Panc1 (cell line): ENCODE data around the gene CHST12. TPM values are rescaled to one million over a fixed set of nuclear protein-coding genes. Genes with fewer than 3 reads are reported as not detected.

Source experiments
- ATAC-seq: fragments of 200-7000 bp; cut with Tn5 transposase; 2 replicates; pipeline ENCODE4 v1.9.1; 2020; ENCODE audit warnings: mild to moderate bottlenecking, moderate library complexity
- BruUV-seq: library from RNA; stranded (reverse); fragments of 400-500 nt; replicated peaks from 2 replicates; lab custom pipeline; 2021; lab: Mats Ljungman, UMichigan
- CTCF ChIA-PET: fragments of 300-600 bp; sonication (Branson Sonifier 250); formaldehyde crosslinking; loops from one replicate; lab custom pipeline; 2022; ENCODE audit warnings: antibody characterized with exemption; lab: Charles Lee
- POLR2A ChIA-PET: fragments of 300-600 bp; sonication (Branson Sonifier 250); formaldehyde crosslinking; loops from one replicate; lab custom pipeline; 2022; ENCODE audit warnings: antibody characterized with exemption; lab: Charles Lee
- DNase-seq: peaks from one replicate; pipeline ENCODE4 v3.0.0-alpha.2; 2010; ENCODE audit warnings: low read depth, low spot score
- H3K27ac ChIP-seq: 2 replicates; pipeline ENCODE4 v1.5.1; 2011; ENCODE audit warnings: mild to moderate bottlenecking, low read length, inconsistent platforms
- H3K27me3 ChIP-seq: fragments of 200-500 bp; sonication (Bioruptor generic); 2 replicates; pipeline ENCODE4 v1.6.0; 2014; ENCODE audit warnings: low read length, inconsistent platforms; ENCODE audit not compliant: control insufficient read depth, insufficient read depth
- H3K36me3 ChIP-seq: fragments of 200-500 bp; sonication (Bioruptor generic); 2 replicates; pipeline ENCODE4 v1.5.1; 2014; ENCODE audit warnings: inconsistent platforms, mild to moderate bottlenecking, low read length, moderate library complexity; ENCODE audit not compliant: control insufficient read depth, insufficient read depth
- H3K4me1 ChIP-seq: 2 replicates; pipeline ENCODE4 v1.5.1; 2011; ENCODE audit warnings: inconsistent platforms, mild to moderate bottlenecking, low read length, moderate library complexity; ENCODE audit not compliant: control insufficient read depth, insufficient read depth
- H3K4me3 ChIP-seq, 2 experiments: 2 replicates each; pipeline ENCODE4 v1.5.1; 2011 to 2012; ENCODE audit warnings: low read depth in 2 of 2, low read length in 2 of 2, mild to moderate bottlenecking in 2 of 2, inconsistent platforms in 1 of 2, moderate library complexity in 1 of 2
- H3K9me3 ChIP-seq: fragments of 200-500 bp; sonication (Bioruptor generic); 2 replicates; pipeline ENCODE4 v1.5.1; 2014; ENCODE audit warnings: low read depth, mild to moderate bottlenecking, inconsistent platforms, low read length, moderate library complexity; ENCODE audit not compliant: control insufficient read depth, insufficient read depth
- POLR2AphosphoS5 ChIP-seq: IDR thresholded peaks from 2 replicates; pipeline ENCODE4 v1.6.1; 2012; ENCODE audit warnings: mild to moderate bottlenecking, low read depth, low read length, moderate library complexity
- SIN3A ChIP-seq: IDR thresholded peaks from 2 replicates; pipeline ENCODE4 v1.6.1; 2012; ENCODE audit warnings: low read depth, mild to moderate bottlenecking, low read length, moderate library complexity, borderline replicate concordance; ENCODE audit not compliant: insufficient read depth
- TCF7L2 ChIP-seq: IDR thresholded peaks from 2 replicates; pipeline ENCODE4 v1.6.1; 2011; ENCODE audit warnings: mild to moderate bottlenecking, low read depth, low read length, inconsistent platforms
- in situ Hi-C: cut with HindIII; loops from 2 replicates; pipeline ENCODE4 v1.10.0; 2016; ENCODE audit warnings: low sequenced_read_pairs, low pct_unique_long_range_greater_than_20kb
- intact Hi-C: fragments of 100-400 bp; cut with micrococcal nuclease; formaldehyde crosslinking; loops from one replicate; pipeline ENCODE4 v1.10.0; 2022; ENCODE audit not compliant: unreplicated experiment
- total RNA-seq: library from RNA; stranded (reverse); gene quantifications from one replicate; pipeline ENCODE4 v1.2.1, GENCODE V29; 2021; ENCODE audit not compliant: unreplicated experiment
- TF ChIP-seq, protein P1 (sequence below), 2 experiments: IDR thresholded peaks; 2 replicates each; pipeline ENCODE4 v1.6.1; 2011 to 2012; ENCODE audit warnings: low read depth in 2 of 2, control low read depth in 1 of 2, low read length in 1 of 2, mild to moderate bottlenecking in 1 of 2, moderate library complexity in 1 of 2; ENCODE audit not compliant: insufficient read depth in 1 of 2
- TF ChIP-seq, protein P2 (sequence below): fragments of 450-650 bp; IDR thresholded peaks from 2 replicates; pipeline ENCODE4 v1.5.1; 2017; ENCODE audit warnings: mild to moderate bottlenecking

Gene CHST12
- total RNA-seq, 1 experiment from 2014 or later: 48.3 TPM

DNA sequence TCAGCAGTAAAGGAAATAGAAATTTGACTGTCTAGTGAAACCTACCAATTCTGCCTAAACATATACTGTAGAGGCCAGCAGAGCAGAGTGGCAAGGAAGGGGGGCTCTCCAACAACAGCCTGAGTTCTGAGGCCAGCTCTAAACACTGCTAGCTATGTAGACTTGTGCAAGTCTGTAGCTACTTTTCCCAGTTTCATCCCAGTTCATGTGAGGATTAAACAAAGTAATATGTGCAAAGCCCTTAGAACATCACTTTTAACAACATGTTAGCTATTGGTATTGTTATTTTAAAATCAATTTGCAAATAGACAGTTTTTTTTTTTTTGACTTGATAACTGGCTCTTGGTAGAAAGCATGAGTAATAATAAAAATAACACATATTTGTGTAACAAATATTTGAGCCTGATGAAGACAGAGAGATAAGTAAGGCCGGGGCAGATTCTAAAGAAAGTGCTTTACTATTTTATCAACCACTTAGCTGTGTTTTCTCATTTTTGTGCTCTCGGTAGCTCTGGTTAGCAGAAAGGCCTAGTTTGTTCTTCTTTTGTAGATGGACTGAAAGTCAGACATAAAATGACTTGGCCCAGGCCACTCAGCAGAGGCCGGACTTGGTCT lies 9.3 kb downstream of the CHST12 start:
- DNase-seq (no peak), ATAC-seq (peak; percentile 49; the same call in 1 of the 2 replicates)
- Histone ChIP-seq H3K27me3 (no peaks in the 10 kb centered on the region), H3K36me3 (no peaks in the 10 kb centered on the region), H3K27ac (no peak overlapping the region), H3K4me3 (no peak overlapping the region), H3K9me3 (no peaks in the 10 kb centered on the region), H3K4me1 (peaks cover 13% of the 10 kb centered on the region)
- CTCF ChIA-PET: interaction anchor here (0.7 to 1.0 kb wide), 3 partner anchors 19 to 57 kb away, joined by 3 to 8 read pairs (median 4); no protein-coding TSS in a partner anchor
- intact Hi-C loops (no loop called here), in situ Hi-C loops (no loop called here)
- TF ChIP-seq, protein P1, sequence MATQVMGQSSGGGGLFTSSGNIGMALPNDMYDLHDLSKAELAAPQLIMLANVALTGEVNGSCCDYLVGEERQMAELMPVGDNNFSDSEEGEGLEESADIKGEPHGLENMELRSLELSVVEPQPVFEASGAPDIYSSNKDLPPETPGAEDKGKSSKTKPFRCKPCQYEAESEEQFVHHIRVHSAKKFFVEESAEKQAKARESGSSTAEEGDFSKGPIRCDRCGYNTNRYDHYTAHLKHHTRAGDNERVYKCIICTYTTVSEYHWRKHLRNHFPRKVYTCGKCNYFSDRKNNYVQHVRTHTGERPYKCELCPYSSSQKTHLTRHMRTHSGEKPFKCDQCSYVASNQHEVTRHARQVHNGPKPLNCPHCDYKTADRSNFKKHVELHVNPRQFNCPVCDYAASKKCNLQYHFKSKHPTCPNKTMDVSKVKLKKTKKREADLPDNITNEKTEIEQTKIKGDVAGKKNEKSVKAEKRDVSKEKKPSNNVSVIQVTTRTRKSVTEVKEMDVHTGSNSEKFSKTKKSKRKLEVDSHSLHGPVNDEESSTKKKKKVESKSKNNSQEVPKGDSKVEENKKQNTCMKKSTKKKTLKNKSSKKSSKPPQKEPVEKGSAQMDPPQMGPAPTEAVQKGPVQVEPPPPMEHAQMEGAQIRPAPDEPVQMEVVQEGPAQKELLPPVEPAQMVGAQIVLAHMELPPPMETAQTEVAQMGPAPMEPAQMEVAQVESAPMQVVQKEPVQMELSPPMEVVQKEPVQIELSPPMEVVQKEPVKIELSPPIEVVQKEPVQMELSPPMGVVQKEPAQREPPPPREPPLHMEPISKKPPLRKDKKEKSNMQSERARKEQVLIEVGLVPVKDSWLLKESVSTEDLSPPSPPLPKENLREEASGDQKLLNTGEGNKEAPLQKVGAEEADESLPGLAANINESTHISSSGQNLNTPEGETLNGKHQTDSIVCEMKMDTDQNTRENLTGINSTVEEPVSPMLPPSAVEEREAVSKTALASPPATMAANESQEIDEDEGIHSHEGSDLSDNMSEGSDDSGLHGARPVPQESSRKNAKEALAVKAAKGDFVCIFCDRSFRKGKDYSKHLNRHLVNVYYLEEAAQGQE (IDR thresholded peaks at IDR 0.05; ENCODE audit: insufficient read depth in 1 of 2, low read depth in 2 of 2, low read length in 1 of 2): no peak
- TF ChIP-seq POLR2AphosphoS5: no peak
- TF ChIP-seq SIN3A: no peak
- BruUV-seq: no TSS peak
- POLR2A ChIA-PET: no interaction called here

DNA sequence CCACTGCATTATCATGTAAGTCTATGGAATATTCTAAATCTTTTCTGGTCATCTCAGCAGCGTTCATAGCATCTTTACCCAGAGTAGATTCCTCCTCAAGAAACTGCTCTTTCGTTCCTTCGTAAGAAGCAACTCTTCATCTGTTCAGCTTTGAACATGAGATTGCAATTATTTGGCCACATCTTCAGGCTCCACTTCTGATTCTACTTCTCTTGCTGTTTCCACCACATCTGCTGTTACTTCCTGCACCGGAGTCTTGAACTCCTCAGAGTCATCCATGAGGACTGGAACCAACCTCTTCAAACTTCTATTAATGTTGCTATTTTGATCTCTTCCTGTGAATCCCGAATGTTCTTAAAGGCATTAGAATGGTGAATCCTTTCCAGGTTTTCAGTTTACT lies 12.7 kb downstream of the CHST12 start:
- TF ChIP-seq, protein P1 (IDR thresholded peaks at IDR 0.05; ENCODE audit: insufficient read depth in 1 of 2, low read depth in 2 of 2, low read length in 1 of 2): no peak
- TF ChIP-seq TCF7L2 (no peak), POLR2AphosphoS5 (no peak), SIN3A (no peak)
- TF ChIP-seq, protein P2, sequence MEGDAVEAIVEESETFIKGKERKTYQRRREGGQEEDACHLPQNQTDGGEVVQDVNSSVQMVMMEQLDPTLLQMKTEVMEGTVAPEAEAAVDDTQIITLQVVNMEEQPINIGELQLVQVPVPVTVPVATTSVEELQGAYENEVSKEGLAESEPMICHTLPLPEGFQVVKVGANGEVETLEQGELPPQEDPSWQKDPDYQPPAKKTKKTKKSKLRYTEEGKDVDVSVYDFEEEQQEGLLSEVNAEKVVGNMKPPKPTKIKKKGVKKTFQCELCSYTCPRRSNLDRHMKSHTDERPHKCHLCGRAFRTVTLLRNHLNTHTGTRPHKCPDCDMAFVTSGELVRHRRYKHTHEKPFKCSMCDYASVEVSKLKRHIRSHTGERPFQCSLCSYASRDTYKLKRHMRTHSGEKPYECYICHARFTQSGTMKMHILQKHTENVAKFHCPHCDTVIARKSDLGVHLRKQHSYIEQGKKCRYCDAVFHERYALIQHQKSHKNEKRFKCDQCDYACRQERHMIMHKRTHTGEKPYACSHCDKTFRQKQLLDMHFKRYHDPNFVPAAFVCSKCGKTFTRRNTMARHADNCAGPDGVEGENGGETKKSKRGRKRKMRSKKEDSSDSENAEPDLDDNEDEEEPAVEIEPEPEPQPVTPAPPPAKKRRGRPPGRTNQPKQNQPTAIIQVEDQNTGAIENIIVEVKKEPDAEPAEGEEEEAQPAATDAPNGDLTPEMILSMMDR: no peak
- intact Hi-C loops (no loop called here), in situ Hi-C loops (no loop called here)
- Histone ChIP-seq H3K27ac (no peak overlapping the region), H3K4me3 (no peak overlapping the region), H3K27me3 (no peaks in the 10 kb centered on the region), H3K9me3 (no peaks in the 10 kb centered on the region), H3K4me1 (peaks cover 13% of the 10 kb centered on the region), H3K36me3 (no peaks in the 10 kb centered on the region)
- ChIA-PET POLR2A (no interaction called here), CTCF (no interaction called here)
- ATAC-seq (no peak), DNase-seq (no peak)
- no TSS peak for BruUV-seq
